GM19395 (cell line): ENCODE measurements around the gene GARIN5A.
"Not testable (repeated sequence)": the region's sequence is repeated elsewhere in the genome, so short reads cannot be mapped to it uniquely, and the experiment has no call there.

Experiments
- ATAC-seq: cut with Tn5 transposase; IDR thresholded peaks from one replicate; pipeline ENCODE4 v1.9.1; 2021; ENCODE audit warnings: mild to moderate bottlenecking, moderate library complexity; ENCODE audit not compliant: unreplicated experiment

Gene GARIN5A

GRCh38 chr19:50465986-50466705 lies 10.5 kb downstream of the GARIN5A start:
- no peak for ATAC-seq

- no peak for ATAC-seq
These were observed 11.6 kb downstream of the GARIN5A start for GRCh38 chr19:50465000-50465399.

GRCh38 chr19:50464348-50464747 lies 12.3 kb downstream of the GARIN5A start:
- no peak for ATAC-seq

GRCh38 chr19:50462970-50463369 lies 13.7 kb downstream of the GARIN5A start:
- no peak for ATAC-seq

- ATAC-seq, result no peak
These were observed 15.4 kb downstream of the GARIN5A start for GRCh38 chr19:50461066-50461875.

- ATAC-seq, result peak; percentile 79
These were observed 16.4 kb downstream of the GARIN5A start for GRCh38 chr19:50460161-50460765.

- no peak for ATAC-seq
These were observed 17.0 kb downstream of the GARIN5A start for GRCh38 chr19:50459638-50460037.

GRCh38 chr19:50459067-50459456 lies 17.6 kb downstream of the GARIN5A start:
- ATAC-seq, result no peak

GRCh38 chr19:50458396-50459066 lies 18.1 kb downstream of the GARIN5A start:
- no peak for ATAC-seq

- no peak for ATAC-seq
These were observed 19.3 kb downstream of the GARIN5A start for GRCh38 chr19:50457300-50457699.

- no peak for ATAC-seq
These were observed 20.7 kb downstream of the GARIN5A start for GRCh38 chr19:50455992-50456391.

- no peak for ATAC-seq
These were observed 23.4 kb downstream of the GARIN5A start for GRCh38 chr19:50453243-50453642.

GRCh38 chr19:50451223-50451534 lies 25.5 kb downstream of the GARIN5A start:
- ATAC-seq, result no peak

- ATAC-seq, result no peak
These were observed 26.1 kb downstream of the GARIN5A start for GRCh38 chr19:50450369-50451222.

GRCh38 chr19:50449236-50449899 lies 27.3 kb downstream of the GARIN5A start:
- no peak for ATAC-seq

GRCh38 chr19:50447750-50448149 lies 28.9 kb downstream of the GARIN5A start:
- no peak for ATAC-seq

- no peak for ATAC-seq
These were observed 29.6 kb downstream of the GARIN5A start for GRCh38 chr19:50447053-50447452.

- no peak for ATAC-seq
These were observed 32.6 kb downstream of the GARIN5A start for GRCh38 chr19:50444059-50444458.

- not testable (repeated sequence) for ATAC-seq
These were observed 37.5 kb downstream of the GARIN5A start for GRCh38 chr19:50439130-50439529.

GRCh38 chr19:50437862-50438449 lies 38.7 kb downstream of the GARIN5A start:
- ATAC-seq, result no peak
